Mammary epithelial cell (primary cell): ENCODE results near the gene LRRFIP1.

Source experiments
- CTCF ChIP-seq, 2 donors: IDR thresholded peaks in 1 of 2; conservative IDR thresholded peaks in 1 of 2; 2 replicates each; pipeline ENCODE4 v1.5.1; 2011 to 2012; ENCODE audit warnings: inconsistent platforms in 2 of 2, low read length in 2 of 2, mild to moderate bottlenecking in 2 of 2, control low read depth in 1 of 2, low read depth in 1 of 2; ENCODE audit not compliant: insufficient read depth in 1 of 2; ENCODE audit errors: extremely low read depth in 1 of 2
- EZH2 ChIP-seq: IDR thresholded peaks from 2 replicates; pipeline ENCODE4 v1.6.1; 2012; ENCODE audit warnings: low read length, inconsistent platforms, borderline replicate concordance

- TF ChIP-seq CTCF (conservative IDR thresholded peaks at IDR 0.05 in 1 of 2, IDR thresholded peaks at IDR 0.05 in 1 of 2; ENCODE audit: extremely low read depth in 1 of 2, insufficient read depth in 1 of 2, low read depth in 1 of 2, low read length in 2 of 2) (no peak), EZH2 (no peak)
These were observed 11.9 kb downstream of the LRRFIP1 start for GRCh38 chr2:237639052-237639835.
